Measurements from ENCODE around the gene CRYGN.

CRYGN gene

DNA sequence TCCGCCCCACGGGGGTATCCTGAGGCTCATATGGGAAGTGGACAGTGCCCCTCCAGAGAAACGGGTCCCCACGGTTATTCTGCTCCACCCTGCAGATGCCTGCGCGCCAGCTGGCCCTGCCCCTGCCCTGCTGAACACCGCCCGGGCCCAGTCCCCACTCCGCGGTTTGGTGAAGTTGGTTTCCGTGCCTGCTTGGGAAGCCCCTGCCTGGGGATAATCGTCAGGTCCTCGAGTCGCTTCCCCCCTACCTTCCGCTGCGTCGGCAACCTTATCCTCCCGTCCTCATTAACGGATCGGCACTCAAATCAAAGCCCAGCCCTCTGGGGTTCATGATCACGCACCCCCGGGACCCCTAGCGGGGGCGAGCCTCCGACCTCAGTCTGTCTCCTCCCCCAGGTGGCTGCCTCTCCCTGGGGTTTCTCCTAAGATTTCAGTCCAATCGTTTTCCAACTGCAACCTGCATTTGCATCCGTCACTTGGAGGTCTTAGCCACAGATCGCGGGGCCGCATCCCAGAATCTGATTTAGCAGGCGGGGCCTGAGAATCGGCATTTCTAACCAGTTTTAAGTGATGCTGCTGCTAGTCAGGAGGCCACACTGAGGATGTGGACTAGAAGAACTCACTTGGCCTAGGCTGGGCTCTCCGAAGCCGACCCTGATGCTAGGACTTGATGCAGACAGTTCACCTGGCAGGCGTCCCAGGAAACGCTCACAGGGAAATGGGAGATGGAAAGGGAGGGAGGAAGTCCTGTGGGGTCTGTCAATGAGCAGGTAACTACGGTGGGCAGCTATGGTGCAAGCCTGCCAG, 57.7 kb downstream of the CRYGN start:
- Histone ChIP-seq H3K9me3 (ENCODE audit: control insufficient read depth, low read length) (no peaks in the 10 kb centered on the region), H3K79me2 (no peaks in the 10 kb centered on the region), H3K9ac (no peak overlapping the region), H3K4me3 (ENCODE audit: low read depth, low read length) (no peak overlapping the region), H3K27me3 (ENCODE audit: control insufficient read depth, insufficient read depth, low read length) (no peaks in the 10 kb centered on the region), H3K4me2 (ENCODE audit: low read length) (no peak overlapping the region), H3K4me1 (peaks cover 37% of the 10 kb centered on the region), H3K36me3 (ENCODE audit: control insufficient read depth, insufficient read depth, low read length) (no peaks in the 10 kb centered on the region), H3K27ac (no peak overlapping the region), H2AFZ (no peak overlapping the region)
- TF ChIP-seq, protein P1, sequence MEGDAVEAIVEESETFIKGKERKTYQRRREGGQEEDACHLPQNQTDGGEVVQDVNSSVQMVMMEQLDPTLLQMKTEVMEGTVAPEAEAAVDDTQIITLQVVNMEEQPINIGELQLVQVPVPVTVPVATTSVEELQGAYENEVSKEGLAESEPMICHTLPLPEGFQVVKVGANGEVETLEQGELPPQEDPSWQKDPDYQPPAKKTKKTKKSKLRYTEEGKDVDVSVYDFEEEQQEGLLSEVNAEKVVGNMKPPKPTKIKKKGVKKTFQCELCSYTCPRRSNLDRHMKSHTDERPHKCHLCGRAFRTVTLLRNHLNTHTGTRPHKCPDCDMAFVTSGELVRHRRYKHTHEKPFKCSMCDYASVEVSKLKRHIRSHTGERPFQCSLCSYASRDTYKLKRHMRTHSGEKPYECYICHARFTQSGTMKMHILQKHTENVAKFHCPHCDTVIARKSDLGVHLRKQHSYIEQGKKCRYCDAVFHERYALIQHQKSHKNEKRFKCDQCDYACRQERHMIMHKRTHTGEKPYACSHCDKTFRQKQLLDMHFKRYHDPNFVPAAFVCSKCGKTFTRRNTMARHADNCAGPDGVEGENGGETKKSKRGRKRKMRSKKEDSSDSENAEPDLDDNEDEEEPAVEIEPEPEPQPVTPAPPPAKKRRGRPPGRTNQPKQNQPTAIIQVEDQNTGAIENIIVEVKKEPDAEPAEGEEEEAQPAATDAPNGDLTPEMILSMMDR (IDR thresholded peaks at IDR 0.05) = no peak

- Histone ChIP-seq H3K4me2 (ENCODE audit: low read length) (no peak overlapping the region), H3K79me2 (no peaks in the 10 kb centered on the region), H2AFZ (no peak overlapping the region), H3K9ac (no peak overlapping the region), H3K4me1 (peaks cover 29% of the 10 kb centered on the region), H3K27me3 (ENCODE audit: control insufficient read depth, insufficient read depth, low read length) (no peaks in the 10 kb centered on the region), H3K27ac (no peak overlapping the region), H3K36me3 (ENCODE audit: control insufficient read depth, insufficient read depth, low read length) (no peaks in the 10 kb centered on the region), H3K9me3 (ENCODE audit: control insufficient read depth, low read length) (no peaks in the 10 kb centered on the region), H3K4me3 (ENCODE audit: low read depth, low read length) (no peak overlapping the region)
- TF ChIP-seq, protein P1 (IDR thresholded peaks at IDR 0.05) = no peak
These were observed 58.4 kb downstream of the CRYGN start for GRCh38 chr7:151381348-151382078.

- Histone ChIP-seq H3K36me3 (ENCODE audit: control insufficient read depth, insufficient read depth, low read length) (no peaks in the 10 kb centered on the region), H3K9ac (no peak overlapping the region), H3K4me2 (ENCODE audit: low read length) (no peak overlapping the region), H2AFZ (no peak overlapping the region), H3K4me1 (peaks cover 24% of the 10 kb centered on the region), H3K27ac (no peak overlapping the region), H3K27me3 (ENCODE audit: control insufficient read depth, insufficient read depth, low read length) (no peaks in the 10 kb centered on the region), H3K9me3 (ENCODE audit: control insufficient read depth, low read length) (no peaks in the 10 kb centered on the region), H3K79me2 (no peaks in the 10 kb centered on the region), H3K4me3 (ENCODE audit: low read depth, low read length) (no peak overlapping the region)
- TF ChIP-seq, protein P1 (IDR thresholded peaks at IDR 0.05) = no peak
These were observed 58.9 kb downstream of the CRYGN start for GRCh38 chr7:151381098-151381347.

DNA sequence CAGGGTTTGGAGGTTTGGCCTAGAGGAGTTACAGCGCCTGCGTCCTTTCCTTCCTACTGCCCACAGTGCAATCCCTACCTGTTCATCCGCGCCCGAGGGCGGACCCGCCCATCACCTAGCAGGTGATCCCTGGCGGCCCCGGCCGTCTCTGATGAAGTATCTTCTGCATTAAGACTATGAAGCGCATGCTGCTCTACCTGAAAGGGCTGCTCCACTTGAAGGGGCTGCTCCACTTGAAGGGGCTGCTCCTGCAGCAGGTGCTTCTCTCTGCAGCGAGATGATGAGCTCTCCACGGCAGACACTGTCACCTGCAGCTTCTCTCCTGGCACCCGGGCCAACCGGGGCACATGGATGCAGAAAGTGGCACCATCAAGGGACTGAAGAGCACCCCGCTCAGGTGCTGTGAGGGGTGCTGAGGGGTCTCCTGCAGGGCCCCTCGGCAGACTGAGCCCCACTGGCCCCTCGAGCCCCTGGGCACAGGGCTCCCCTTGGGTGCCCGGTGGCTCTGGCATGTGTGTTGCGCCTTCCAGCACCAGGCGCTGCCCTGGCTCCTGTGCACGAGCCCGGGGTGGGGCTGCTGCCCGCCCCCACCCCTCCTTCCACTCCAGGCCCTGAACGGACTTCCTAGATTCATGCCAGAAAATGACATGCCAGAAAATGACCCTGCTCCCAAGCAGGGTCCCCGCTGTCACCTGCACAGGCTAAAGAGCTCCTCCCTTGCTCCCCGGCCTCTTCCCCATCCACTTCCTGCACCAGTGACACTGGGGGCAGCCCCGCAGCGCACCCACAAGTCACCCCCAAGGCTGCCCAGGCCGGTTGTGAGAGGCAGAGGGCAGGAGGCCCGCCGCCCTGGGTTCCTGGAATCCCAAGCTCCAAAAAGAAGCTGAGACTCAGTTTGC, 59.5 kb downstream of the CRYGN start:
- no peak overlapping the region for H3K27ac ChIP-seq
- no peaks in the 10 kb centered on the region for H3K9me3 ChIP-seq (ENCODE audit: control insufficient read depth, low read length)
- no peak overlapping the region for H3K4me2 ChIP-seq (ENCODE audit: low read length)
- TF ChIP-seq, protein P1 (IDR thresholded peaks at IDR 0.05) = no peak
- H3K27me3 ChIP-seq (ENCODE audit: control insufficient read depth, insufficient read depth, low read length) = no peaks in the 10 kb centered on the region
- H3K9ac ChIP-seq = no peak overlapping the region
- H3K79me2 ChIP-seq = no peaks in the 10 kb centered on the region
- no peak overlapping the region for H3K4me3 ChIP-seq (ENCODE audit: low read depth, low read length)
- peaks cover 20% of the 10 kb centered on the region for H3K4me1 ChIP-seq
- H3K36me3 ChIP-seq (ENCODE audit: control insufficient read depth, insufficient read depth, low read length) = no peaks in the 10 kb centered on the region
- H2AFZ ChIP-seq = no peak overlapping the region

Data from parathyroid adenoma (tissue), 2 donors.